Mucosa of rectum (tissue), 2 donors: ENCODE measurements around the gene SNCG.
"Not testable (repeated sequence)": the region's sequence is repeated elsewhere in the genome, so short reads cannot be mapped to it uniquely, and the experiment has no call there.

Experiments used
- H3K27ac ChIP-seq, 2 donors: one replicate each; pipeline ENCODE4 v1.7.0; 2013; ENCODE audit warnings: inconsistent platforms in 2 of 2, low read depth in 2 of 2, low read length in 2 of 2
- H3K27me3 ChIP-seq, 2 donors: one replicate each; pipeline ENCODE4 v1.7.0; 2013; ENCODE audit warnings: low read length in 2 of 2; ENCODE audit not compliant: control insufficient read depth in 2 of 2, insufficient read depth in 2 of 2
- H3K36me3 ChIP-seq, 2 donors: one replicate each; pipeline ENCODE4 v1.7.0; 2013; ENCODE audit warnings: low read length in 2 of 2; ENCODE audit not compliant: control insufficient read depth in 2 of 2, insufficient read depth in 2 of 2
- H3K4me1 ChIP-seq, 2 donors: one replicate each; pipeline ENCODE4 v1.7.0; 2013; ENCODE audit warnings: low read length in 2 of 2, mild to moderate bottlenecking in 1 of 2; ENCODE audit not compliant: control insufficient read depth in 2 of 2, insufficient read depth in 2 of 2
- H3K4me3 ChIP-seq, 2 donors: one replicate each; pipeline ENCODE4 v1.7.0; 2013; ENCODE audit warnings: low read length in 2 of 2
- H3K9ac ChIP-seq, 2 donors: one replicate each; pipeline ENCODE4 v1.7.0; 2013; ENCODE audit warnings: low read length in 2 of 2, low read depth in 1 of 2, mild to moderate bottlenecking in 1 of 2
- H3K9me3 ChIP-seq, 2 donors: one replicate each; pipeline ENCODE4 v1.7.0; 2013; ENCODE audit warnings: low read length in 2 of 2; ENCODE audit not compliant: control insufficient read depth in 2 of 2
- donor health status: healthy.
- donor health status: Normal muscosa, but diverticular disease.

Gene SNCG

GRCh38 chr10:86944907-86945306, 13.5 kb upstream of the SNCG start:
- no peak overlapping the region for H3K27ac ChIP-seq
- no peaks in the 10 kb centered on the region for H3K27me3 ChIP-seq
- no peaks in the 10 kb centered on the region for H3K36me3 ChIP-seq
- no peak overlapping the region for H3K4me3 ChIP-seq
- H3K4me1 ChIP-seq: no peaks in the 10 kb centered on the region
- H3K9me3 ChIP-seq: no peaks in the 10 kb centered on the region
- no peak overlapping the region for H3K9ac ChIP-seq

GRCh38 chr10:86945361-86946212, 12.8 kb upstream of the SNCG start:
- Histone ChIP-seq H3K9me3 (no peaks in the 10 kb centered on the region), H3K4me3 (no peak overlapping the region), H3K9ac (no peak overlapping the region), H3K27ac (no peak overlapping the region), H3K36me3 (no peaks in the 10 kb centered on the region), H3K27me3 (no peaks in the 10 kb centered on the region), H3K4me1 (no peaks in the 10 kb centered on the region)

DNA sequence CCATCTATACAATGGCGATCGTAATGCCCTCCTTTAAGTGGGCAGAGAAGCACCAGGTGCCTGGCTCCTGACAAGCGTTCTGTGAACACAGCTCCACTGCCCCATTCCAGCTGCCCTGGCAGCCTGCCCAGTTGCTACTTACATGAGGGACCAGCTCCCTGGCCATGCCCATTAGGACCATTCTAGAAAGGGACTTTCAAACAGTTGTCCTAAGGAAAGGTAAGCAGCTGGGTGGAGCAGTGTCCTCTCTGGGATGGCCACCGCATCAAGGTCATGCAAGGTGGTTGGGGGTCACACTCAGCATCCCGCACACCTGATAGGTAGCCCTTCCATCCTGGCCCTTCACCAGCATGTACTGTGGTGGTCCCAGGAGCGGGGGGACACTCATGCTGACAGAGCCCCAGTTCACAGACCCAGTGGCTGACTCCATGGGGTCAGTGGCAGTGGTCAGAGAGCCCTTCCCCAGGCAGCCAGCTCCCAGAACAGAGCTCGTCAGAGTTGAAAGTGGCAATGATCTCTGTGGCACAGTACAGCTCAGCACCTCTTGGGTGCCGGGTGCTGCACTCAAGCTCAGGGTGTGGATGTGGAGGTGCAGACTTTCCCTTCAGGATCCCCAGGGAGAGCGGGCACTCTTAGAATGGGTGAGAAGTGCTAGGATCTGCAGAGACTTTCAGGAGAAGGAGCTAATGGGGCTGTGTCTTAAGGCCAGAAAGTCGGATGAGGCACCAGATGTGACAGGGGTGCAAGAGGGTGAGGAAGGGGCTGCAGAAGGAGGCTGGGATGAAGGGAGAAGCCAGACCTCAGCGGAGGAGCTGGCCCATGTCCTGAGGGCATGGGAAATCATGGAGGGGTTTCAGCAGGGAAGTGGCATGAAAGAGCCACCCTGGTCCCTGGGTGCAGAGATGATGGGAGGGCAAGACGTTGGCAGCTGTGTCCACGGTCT, 11.9 kb upstream of the SNCG start:
- Histone ChIP-seq H3K9ac (no peak overlapping the region), H3K36me3 (no peaks in the 10 kb centered on the region), H3K4me1 (no peaks in the 10 kb centered on the region), H3K9me3 (no peaks in the 10 kb centered on the region), H3K27ac (no peak overlapping the region), H3K4me3 (no peak overlapping the region), H3K27me3 (no peaks in the 10 kb centered on the region)

- not testable (repeated sequence) for H3K9me3 ChIP-seq, H3K27ac ChIP-seq, H3K4me1 ChIP-seq, H3K27me3 ChIP-seq, H3K4me3 ChIP-seq, H3K9ac ChIP-seq, H3K36me3 ChIP-seq
These were observed 10.6 kb upstream of the SNCG start for GRCh38 chr10:86947806-86948205.

GRCh38 chr10:86950349-86950748, 8.1 kb upstream of the SNCG start:
- no peaks in the 10 kb centered on the region for H3K9me3 ChIP-seq
- peaks cover 0 to 3% of the 10 kb centered on the region in 2 donors for H3K4me1 ChIP-seq
- H3K4me3 ChIP-seq: no peak overlapping the region
- no peak overlapping the region for H3K9ac ChIP-seq
- no peaks in the 10 kb centered on the region for H3K27me3 ChIP-seq
- no peaks in the 10 kb centered on the region for H3K36me3 ChIP-seq
- H3K27ac ChIP-seq: no peak overlapping the region

GRCh38 chr10:86951184-86951761, 7.1 kb upstream of the SNCG start:
- peaks cover 0 to 3% of the 10 kb centered on the region in 2 donors for H3K4me1 ChIP-seq

DNA sequence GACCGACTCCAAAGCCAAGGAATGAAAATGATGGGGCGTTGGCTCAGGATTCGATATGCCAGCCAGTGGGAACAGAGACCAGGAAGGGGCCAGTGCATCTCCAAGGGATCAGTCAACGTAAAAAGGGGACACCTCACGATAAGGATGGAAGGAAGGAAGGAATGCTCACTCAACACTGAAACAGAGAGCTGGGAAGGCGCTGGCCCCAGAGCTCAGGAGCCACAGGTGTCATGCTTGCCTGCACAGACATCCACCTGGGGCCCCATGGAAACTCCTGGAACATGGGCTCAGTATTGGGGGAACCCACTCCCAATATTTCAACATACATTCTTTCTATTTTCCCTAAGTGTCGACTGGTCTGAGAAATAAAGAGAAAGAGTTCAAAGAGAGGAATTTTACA, 6.3 kb upstream of the SNCG start:
- H3K9ac ChIP-seq: no peak overlapping the region
- H3K9me3 ChIP-seq: no peaks in the 10 kb centered on the region
- no peak overlapping the region for H3K4me3 ChIP-seq
- H3K36me3 ChIP-seq: no peaks in the 10 kb centered on the region
- peaks cover 0 to 3% of the 10 kb centered on the region in 2 donors for H3K4me1 ChIP-seq
- H3K27ac ChIP-seq: no peak overlapping the region
- no peaks in the 10 kb centered on the region for H3K27me3 ChIP-seq

More at GRCh38 chr10:86951184-86951761, 7.1 kb upstream of the SNCG start:
- no peaks in the 10 kb centered on the region for H3K36me3 ChIP-seq
- H3K9ac ChIP-seq: no peak overlapping the region
- H3K4me3 ChIP-seq: no peak overlapping the region
- no peaks in the 10 kb centered on the region for H3K9me3 ChIP-seq
- no peak overlapping the region for H3K27ac ChIP-seq
- no peaks in the 10 kb centered on the region for H3K27me3 ChIP-seq

DNA sequence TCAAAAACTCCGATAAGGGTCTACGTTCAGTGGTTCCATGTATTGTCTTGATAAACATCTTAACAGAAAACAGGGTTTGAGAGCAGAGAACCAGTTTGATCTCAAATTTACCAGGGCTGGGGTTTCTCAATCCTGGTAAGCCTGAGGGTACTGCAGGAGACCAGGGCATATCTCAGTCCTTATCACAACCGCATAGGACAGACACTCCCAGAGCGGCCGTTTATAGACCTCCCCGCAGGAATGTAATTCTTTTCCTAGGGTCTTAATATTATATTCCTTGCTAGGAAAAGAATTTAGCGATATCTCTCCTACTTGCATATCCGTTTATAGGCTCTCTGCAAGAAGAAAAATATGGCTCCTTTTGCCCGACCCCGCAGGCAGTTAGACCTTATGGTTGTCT, 5.7 kb upstream of the SNCG start:
- not testable (repeated sequence) for H3K36me3 ChIP-seq, H3K4me3 ChIP-seq, H3K4me1 ChIP-seq, H3K27me3 ChIP-seq, H3K27ac ChIP-seq, H3K9ac ChIP-seq, H3K9me3 ChIP-seq

- Histone ChIP-seq H3K27me3 (no peaks in the 10 kb centered on the region), H3K4me3 (no peak overlapping the region), H3K36me3 (no peaks in the 10 kb centered on the region), H3K9ac (no peak overlapping the region), H3K4me1 (peaks cover 0 to 3% of the 10 kb centered on the region in 2 donors), H3K27ac (peak overlapping the region; percentile 29 to 65), H3K9me3 (no peaks in the 10 kb centered on the region)
These were observed 4.4 kb upstream of the SNCG start for GRCh38 chr10:86953747-86954680.
